HepG2 (cell line): Measurements from ENCODE around the gene IRF6.

Source experiments
- YY1 ChIP-seq: IDR thresholded peaks from 2 replicates; pipeline ENCODE4 v1.6.1; 2011; ENCODE audit warnings: low read length, low read depth, moderate library complexity, mild to moderate bottlenecking; ENCODE audit not compliant: insufficient read depth, insufficient replicate concordance
- TF ChIP-seq, protein P1 (sequence below): sonication (generic); formaldehyde crosslinking; IDR thresholded peaks from 2 replicates; pipeline ENCODE4 v1.4.0; 2020; ENCODE audit warnings: missing genetic modification reagents

GRCh38 chr1:209741193-209741592 is 64.7 kb downstream of the IRF6 start:
- no peak for TF ChIP-seq YY1
- TF ChIP-seq, protein P1, sequence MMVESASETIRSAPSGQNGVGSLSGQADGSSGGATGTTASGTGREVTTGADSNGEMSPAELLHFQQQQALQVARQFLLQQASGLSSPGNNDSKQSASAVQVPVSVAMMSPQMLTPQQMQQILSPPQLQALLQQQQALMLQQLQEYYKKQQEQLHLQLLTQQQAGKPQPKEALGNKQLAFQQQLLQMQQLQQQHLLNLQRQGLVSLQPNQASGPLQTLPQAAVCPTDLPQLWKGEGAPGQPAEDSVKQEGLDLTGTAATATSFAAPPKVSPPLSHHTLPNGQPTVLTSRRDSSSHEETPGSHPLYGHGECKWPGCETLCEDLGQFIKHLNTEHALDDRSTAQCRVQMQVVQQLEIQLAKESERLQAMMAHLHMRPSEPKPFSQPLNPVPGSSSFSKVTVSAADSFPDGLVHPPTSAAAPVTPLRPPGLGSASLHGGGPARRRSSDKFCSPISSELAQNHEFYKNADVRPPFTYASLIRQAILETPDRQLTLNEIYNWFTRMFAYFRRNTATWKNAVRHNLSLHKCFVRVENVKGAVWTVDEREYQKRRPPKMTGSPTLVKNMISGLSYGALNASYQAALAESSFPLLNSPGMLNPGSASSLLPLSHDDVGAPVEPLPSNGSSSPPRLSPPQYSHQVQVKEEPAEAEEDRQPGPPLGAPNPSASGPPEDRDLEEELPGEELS (CRISPR knock-in tag): no peak
